ENCODE data around the gene KDM4C.

KDM4C gene

GRCh38 chr9:6984941-6985578, 227.3 kb downstream of the KDM4C start:
- TF ChIP-seq CTCF (IDR thresholded peaks at IDR 0.05; ENCODE audit: control insufficient read depth, extremely low read depth, insufficient read depth), result no peak
- DNase-seq (ENCODE audit: low read depth), result no peak
- H3K4me3 ChIP-seq (ENCODE audit: low read depth, low read length), result no peak overlapping the region

GRCh38 chr9:6986141-6986815, 228.5 kb downstream of the KDM4C start:
- DNase-seq (ENCODE audit: low read depth), result no peak
- no peak overlapping the region for H3K4me3 ChIP-seq (ENCODE audit: low read depth, low read length)
- TF ChIP-seq CTCF (IDR thresholded peaks at IDR 0.05; ENCODE audit: control insufficient read depth, extremely low read depth, insufficient read depth), result no peak

- no peak for DNase-seq (ENCODE audit: low read depth)
- no peak overlapping the region for H3K4me3 ChIP-seq (ENCODE audit: low read depth, low read length)
- no peak for TF ChIP-seq CTCF (IDR thresholded peaks at IDR 0.05; ENCODE audit: control insufficient read depth, extremely low read depth, insufficient read depth)
These were observed 229.6 kb downstream of the KDM4C start for GRCh38 chr9:6987381-6987780.

GRCh38 chr9:6991418-6991817, 233.6 kb downstream of the KDM4C start:
- no peak for DNase-seq (ENCODE audit: low read depth)
- no peak for TF ChIP-seq CTCF (IDR thresholded peaks at IDR 0.05; ENCODE audit: control insufficient read depth, extremely low read depth, insufficient read depth)
- H3K4me3 ChIP-seq (ENCODE audit: low read depth, low read length), result no peak overlapping the region

GRCh38 chr9:6996061-6996854, 238.5 kb downstream of the KDM4C start:
- DNase-seq (ENCODE audit: low read depth), result no peak
- no peak for TF ChIP-seq CTCF (IDR thresholded peaks at IDR 0.05; ENCODE audit: control insufficient read depth, extremely low read depth, insufficient read depth)
- no peak overlapping the region for H3K4me3 ChIP-seq (ENCODE audit: low read depth, low read length)

- DNase-seq (ENCODE audit: low read depth), result no peak
- TF ChIP-seq CTCF (IDR thresholded peaks at IDR 0.05; ENCODE audit: control insufficient read depth, extremely low read depth, insufficient read depth), result no peak
- H3K4me3 ChIP-seq (ENCODE audit: low read depth, low read length), result no peak overlapping the region
These were observed 239.6 kb downstream of the KDM4C start for GRCh38 chr9:6997330-6997729.

Data from LNCaP clone FGC (cell line).